HUDEP-2 (cell line): ENCODE data around the gene RETN.
A peak's percentile ranks its signal among the peaks of the same experiment; 100 is the strongest.

Source experiments
- DNase-seq, 76 experiments: peaks; one replicate each; lab custom pipeline; 2025; ENCODE audit not compliant: unreplicated experiment in 76 of 76; lab: John Stamatoyannopoulos, UW

The RETN gene, protein sequence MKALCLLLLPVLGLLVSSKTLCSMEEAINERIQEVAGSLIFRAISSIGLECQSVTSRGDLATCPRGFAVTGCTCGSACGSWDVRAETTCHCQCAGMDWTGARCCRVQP

DNA sequence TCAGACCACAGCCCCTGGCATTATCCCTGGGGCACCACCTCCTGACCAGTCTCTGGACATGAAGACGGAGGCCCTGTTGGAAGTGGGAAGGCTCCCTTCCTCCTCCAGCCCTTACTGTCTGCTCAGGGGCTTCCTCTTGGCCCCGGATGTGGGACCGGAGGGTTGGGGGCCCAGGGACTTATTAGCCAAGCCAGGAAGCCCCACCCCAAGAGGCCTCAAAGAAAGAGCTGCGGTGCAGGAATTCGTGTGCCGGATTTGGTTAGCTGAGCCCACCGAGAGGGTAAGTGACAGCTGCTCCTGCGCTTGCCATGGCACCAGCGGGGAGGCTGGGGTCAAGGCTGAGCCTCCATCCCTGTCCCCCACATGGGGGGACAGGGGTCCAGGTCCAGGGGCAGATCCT lies at the start of gene RETN:
TSS of gene RETN (plus strand) at position 208 of the 400 bp plus-strand sequence. CDS start 278 bp downstream, outside the sequence.
- DNase-seq = no peak

DNA sequence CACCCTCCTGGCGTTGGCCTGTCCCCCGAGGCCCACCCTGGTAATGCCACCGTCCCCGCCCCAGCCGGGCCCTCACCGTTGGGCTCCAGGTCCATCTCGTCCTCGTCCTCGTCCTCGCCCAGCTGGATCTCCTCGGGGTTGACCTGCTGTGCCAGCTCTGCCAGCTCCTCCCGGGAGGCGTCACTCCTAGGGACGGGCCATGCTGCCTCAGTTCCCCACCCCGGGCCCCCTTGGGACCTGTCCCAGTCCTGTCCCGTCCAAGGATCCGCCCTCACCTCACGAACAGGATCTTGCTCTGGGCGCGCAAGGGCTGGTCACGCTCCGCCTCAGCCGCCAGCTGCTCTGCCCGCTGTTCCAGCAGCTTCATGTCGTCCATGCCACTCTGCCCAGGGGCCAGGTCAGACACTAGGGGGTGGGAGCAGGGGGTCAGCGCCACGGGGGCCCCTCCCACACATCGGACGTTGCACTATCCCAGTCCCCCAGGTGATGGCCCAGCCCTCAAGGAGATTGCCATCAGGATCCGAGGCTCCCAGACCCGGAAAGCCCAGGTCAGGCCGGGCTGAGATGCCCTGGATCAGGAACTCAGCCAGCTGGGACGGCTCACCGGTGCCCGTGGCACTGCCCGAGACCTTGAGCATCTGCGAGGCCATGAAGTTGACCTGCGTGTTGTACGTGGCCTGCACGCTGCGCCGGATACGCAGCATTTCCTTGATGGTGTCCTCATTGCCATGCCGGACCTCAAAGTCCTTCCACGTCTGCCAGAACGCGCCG lies 49.0 kb upstream of the RETN start:
- DNase-seq = no peak

DNA sequence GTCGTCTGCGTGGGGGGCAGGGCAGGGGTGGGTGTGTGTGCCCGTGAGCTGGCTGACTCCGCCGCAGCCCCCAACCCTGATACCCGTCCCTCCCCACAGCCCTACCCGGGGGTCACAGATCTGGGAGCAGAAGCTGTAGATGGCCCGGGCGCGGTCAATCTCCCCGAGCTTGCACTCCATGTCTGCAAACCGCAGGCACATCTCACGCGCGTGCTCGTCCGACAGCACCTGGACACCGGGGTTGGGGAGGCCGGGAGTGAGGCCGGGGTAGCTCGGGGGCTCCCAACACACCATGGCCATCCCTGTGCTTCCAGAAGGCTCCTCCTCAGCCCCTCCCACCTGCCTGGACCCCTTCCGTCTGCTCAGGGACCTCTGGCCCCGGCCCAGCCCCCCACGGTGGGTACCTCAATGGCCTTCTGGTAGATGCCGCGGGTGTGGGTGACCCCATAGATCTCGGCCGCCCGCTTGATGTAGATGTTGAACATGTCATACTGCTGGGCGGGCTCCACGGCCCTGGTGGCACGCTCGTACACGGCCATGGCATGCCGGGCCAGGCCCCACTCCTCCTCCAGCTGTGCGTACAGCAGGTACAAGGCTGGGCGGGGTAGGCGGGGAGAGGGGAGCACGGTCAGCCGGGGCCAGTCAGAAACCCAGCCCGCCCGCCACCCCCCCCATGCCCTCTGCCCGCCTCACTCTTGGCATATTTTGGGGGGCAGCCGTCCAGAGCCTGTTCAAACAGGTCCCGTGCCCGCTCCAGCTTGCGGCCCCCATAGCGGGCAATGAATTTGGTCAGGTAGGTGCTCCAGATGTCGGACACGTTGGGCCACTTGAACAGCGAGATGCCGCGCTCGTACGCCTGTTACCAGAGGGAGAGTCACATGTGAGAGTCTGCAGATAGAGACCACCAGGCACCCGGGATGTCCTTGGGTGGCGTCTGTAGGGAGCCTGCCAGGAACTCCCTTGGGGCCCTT lies 48.1 kb upstream of the RETN start:
- no peak for DNase-seq

DNA sequence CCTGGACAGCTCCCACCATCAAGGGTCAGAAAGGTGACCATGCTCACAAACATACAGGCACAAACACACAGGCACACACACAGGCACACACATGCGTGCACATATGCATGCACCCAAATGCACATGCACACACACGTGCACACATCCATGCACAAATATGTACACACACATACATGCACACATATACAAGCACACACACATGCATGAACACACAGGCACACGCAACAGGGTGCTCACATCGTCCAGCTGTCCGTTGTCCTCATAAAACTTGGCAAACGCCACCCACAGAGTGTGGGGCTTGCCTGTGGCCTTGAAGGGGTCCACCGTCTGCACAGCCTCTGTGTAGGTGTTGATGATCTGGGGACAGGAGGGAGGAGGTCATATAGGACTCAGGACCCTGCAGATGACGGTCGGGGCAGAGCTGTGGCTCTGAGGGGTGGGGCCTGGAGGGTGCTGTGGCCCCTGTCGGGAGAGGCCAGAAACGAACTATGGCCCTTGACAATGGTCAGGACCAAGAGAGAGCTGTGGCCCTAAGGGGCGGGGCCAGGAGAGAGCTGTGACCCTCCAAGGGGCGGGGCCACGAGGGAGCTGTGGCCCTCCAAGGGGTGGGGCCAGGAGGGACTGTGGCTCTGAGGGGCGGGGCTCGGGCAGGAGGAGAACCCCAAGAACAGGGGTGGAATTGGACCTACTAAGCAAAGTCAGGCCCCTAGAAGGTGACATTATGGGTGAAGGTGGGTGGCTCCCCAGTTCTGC lies 45.7 kb upstream of the RETN start:
- DNase-seq = peak in 9 of 76 experiments; percentile 7 to 38 (median 19)

DNA sequence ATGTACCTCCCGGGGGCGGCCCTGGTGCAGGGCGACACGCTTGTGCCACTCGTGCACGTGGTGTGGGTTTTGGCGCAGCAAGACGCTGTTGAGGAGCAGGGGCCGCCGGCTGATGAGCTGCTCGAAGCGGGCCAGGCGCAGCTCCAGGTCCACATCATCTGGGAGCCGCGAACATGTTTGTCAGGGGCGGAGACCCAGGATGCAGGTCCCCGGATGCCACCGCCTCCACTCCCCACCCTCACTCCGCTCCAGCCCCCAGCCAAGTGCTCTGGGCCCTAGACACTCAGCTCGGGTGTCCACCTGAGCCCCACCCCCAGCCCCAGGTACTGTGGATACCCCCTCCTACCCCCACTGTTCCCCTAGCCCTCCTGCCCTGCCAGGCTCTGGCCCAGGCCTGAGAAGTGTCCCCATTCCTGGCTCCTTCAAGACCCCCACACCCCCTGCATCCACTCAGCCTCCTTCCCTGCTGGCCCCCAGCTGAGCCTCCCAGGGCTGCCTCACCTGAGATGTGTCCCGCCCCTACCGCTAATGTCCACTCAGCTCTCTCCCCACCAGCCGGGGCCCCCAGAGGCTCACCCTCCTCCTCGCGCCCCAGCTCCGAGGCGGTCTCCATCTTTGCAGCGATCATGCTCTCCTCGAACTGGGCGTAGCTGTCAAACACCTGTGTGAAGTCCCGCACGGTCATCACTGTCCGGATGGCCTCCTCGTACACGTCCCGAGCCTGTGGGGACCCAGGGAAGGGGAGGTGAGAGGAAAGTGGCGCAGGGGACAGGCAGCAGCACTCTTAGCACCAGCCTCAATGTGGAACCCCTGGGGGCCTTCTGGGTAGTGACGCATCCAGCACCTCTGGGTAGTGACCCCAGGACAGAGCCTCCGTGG lies 44.9 kb upstream of the RETN start:
- DNase-seq = no peak

DNA sequence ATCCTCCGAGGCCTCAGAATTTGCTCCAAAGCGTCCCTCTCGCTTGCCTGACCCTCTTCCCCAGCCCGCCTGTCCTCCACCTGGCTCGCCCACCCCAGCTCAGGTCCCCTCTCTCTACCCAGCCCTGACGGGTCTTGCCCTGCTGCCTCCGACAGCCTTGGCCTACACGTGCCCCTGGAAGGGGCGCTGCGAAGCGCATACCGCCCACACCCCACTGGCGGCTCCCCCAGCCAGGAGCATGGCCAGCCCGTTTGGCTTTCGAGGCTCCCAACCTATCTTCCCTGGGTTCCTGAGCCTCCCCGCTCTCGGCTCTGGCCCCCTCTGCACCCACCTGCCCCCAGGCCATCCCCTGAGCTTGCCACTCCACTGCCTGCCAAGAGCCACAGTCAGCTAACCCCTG lies 44.0 kb upstream of the RETN start:
- DNase-seq = no peak

DNA sequence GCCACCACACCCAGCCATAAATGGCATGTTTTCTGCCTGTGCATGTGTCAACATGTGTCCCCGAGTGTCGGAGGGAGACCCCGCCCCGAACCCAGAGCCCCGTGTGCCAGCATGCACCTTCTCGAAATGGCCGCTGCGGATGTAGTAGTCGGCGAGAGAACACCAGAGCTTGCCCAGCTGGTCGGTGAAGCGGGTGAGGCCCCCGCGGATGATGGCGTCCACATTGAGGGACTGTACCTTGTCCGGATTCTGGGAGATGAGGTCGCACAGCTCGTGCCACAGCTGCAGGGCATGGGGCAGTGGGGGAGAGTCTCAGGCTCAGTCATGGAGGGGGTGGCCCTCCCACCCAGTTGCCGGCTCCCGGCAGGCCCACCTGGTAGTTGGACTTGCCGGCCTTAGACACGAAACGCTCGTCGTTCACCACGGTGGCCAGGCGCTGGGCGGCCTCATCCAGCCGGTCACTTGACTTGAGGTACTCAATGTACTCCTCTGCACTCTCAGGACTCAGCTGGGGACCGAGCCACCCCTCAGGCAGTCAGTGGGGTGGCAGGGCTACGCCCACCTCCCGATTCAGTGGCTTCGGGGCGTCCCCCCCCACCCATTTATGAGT lies 43.0 kb upstream of the RETN start:
- no peak for DNase-seq

DNA sequence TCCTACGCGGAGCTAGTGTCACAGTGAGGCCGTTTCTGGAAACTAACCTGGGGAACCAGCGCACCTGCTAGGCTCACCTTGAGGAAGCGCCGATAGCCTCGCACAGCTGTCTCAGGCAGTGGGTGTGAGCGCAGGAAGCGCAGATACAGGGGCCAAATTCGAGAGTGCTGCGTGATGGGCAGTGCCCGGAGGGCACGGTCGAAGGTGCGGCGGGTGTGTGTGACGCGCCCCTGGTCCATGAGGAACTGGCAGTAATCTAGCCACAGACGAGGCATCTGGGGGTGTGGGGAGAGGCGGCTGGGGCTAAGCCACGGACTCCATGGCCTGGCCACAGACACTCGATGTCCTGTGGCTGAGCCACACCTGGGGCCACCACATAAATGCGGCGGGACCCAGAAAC lies 41.7 kb upstream of the RETN start:
- DNase-seq = no peak

DNA sequence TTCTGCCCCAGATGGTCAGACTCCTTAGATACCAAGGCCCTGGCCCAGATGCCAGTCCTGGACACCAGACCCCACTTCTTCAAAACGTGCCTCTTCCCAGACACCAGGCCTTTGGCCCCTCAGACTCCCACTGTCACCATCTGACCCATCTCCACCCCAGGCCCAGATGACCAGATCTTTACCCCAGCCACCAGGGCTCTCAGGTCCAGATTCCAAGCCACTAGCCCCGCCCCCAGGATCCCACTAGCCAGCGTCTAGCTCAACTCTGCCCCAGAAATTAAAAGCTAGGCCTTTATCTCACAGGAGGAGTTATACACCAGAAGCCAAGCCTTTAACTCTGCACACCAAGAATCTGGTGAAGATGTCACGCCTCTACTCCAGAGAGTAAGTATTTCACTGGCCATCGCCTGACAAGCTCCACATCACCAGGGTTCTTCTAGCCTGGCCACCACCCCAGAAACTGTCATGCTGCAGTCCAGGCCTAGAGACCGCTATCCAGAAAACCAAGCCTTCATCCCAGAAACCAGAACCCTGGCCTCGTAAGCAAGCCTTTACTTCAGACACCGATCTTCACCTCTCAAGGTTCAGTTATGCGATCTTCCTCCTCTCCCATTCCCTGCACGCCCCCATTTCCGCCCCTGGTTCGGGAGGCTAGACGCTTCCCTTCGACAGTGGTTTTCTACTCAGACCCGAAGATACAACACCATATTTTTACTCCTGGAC lies 40.1 kb upstream of the RETN start:
- no peak for DNase-seq

DNA sequence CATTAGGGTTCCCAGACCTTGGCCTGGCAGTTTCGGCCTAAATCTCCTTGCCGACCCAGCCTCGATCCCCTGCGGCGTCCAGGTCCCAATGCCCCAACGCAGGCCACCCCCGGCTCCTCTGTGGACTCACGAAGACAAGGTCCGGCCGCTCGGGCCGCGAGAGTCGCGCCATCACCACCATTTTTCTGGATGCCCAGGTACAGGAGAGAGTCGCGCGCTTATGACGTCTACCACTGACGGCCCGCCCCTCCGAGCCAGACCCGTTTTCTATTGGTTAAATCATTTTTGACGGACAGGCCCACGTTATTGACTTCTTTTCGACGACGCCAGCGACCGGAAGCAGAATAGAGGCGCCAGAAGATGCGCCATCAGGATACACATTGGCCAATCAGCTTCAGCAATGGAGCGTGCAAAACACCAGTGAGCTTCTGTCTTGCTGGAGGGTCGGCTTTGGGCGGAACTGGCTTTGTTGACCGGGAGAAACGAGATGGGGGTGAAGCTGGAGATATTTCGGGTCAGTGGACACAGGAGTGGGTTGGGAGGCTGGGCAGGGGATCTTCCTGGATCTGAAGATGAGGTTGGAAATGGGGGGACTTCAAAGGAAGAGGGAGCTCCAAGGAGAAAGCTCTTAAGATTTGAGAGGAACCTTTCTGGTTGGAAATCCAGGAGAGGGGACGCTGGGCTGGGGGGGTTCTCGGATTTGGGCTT lies 39.3 kb upstream of the RETN start, which contains the start of the genes PET100 and XAB2:
TSS of gene PET100 (plus strand) at position 447 of the 708 bp plus-strand sequence. CDS start at position 488, 41 bp downstream.
TSS of gene XAB2 (minus strand) at position 199 of the 708 bp plus-strand sequence. CDS start at position 181, 18 bp downstream.
- peak; percentile 77 to 100 (median 98) for DNase-seq

DNA sequence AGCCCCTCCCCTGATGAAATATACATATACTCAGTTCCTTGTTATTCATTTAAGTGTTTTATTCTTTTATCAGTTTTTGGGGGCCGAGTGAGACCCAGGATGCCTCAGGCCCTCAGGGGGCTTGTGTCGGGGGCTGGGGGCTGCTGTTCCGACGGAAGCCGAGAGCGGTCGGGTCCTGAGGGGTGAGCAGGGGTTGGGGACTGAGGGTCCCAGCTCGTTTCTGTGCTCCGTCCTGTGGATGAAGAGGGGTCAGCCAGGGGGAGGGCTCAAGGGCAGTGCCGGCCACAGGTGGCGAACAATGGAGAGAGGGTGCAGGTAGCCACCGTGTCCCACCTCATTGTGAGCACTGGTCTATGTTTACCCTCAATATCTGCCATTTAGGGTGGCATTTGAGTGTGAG lies 37.3 kb upstream of the RETN start:
- DNase-seq = no peak

DNA sequence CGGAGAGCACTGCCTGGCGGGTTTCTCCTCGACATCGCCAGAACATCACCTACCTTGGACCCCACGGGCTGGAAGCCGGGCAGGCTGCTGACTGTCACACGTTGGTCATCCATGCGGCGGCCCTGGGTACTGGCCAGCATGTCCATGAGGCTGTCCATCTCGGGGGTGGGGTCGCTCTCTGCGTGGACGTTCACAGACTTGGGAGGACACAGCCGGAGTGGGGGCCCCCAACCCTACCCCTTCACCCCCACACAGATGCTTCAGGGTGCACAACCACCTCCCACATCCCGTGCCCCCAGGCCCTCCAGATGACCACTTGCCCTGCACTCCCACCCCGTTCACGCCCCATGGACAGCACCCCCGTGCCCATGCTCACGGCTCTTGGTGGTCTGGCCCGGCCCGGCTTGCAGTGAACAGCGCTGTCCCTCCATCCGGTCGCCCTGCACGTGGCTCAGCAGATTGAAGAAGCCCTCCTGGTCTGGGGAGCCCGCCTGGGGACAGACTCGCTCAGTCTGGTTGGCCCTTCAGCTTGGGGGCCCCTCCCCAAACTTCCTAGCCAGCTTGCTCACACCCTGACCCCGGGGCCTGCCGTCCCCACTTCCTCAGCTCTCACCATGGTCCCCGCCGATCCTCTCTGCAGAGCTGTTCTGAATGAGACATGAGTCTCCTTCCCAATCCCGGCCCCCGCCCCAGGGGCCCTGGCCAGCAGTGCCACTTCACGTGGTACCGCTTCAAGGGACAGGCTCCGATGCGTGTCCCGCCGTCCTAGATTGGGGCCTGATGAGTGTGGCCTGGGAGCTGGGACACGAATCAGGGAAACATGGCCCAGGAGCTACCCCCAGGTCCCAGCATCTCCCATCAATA lies 36.3 kb upstream of the RETN start:
- no peak for DNase-seq

DNA sequence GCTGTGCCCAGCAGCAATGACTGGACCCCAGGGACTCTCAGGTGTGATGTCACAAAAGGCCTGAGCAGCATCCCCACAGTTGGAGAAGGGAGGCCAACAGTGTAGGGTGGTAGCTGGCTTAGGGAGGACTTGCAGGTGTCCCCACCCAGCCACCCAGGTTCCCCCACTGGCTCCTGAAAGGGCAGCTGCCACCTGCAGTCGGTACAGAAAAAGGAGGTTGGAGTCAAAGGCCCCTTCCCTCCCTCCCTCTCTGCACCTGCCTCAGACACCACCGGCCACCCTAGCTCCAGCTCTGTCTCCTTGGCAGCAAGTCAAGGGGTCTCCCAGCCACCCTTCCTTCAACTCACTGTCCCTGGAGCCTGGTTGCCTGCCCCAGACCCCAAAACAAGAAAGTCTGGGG lies 35.2 kb upstream of the RETN start, which contains the start of gene PCP2:
TSS of gene PCP2 (minus strand) at position 22 of the 400 bp plus-strand sequence. CDS start 262 bp downstream, outside the sequence.
- no peak for DNase-seq

DNA sequence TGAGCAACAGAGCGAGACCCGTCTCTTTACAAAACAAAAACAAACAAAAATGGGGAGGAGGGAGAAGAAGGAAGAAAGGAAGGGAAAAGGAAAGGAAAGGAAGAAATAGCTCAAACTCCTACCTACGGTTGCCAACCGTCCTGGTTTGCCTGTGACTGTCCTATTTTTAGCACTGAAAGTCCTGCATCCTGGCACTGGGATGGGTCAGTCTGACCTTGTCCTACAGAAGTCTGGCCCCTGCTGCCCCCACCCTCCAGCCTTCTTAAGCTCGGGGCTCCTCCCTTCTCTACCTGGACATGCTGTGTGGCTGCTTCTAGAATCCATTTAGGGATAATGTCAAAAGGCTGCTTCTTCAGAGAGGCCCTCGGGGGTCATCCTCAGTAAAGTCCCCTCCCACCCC lies 33.2 kb upstream of the RETN start:
- no peak for DNase-seq

DNA sequence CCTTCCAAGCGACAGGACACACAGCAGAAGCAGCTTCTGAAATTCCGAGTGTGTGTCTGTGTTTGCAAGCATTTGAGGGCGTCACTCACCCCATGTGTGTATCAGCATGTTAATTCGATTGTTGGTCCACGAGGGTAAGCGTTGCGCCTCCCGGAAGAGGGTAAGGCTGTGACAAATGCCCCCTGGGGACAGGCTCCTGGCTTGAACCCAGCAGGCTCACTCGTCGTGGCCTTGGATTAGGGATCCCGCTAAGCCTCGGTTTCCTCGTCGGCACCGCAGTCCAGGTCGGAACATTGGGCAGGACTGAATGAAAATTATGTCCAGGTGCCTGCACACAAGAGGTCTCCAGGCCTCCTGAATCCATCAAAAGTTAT lies 32.5 kb upstream of the RETN start:
- no peak for DNase-seq

DNA sequence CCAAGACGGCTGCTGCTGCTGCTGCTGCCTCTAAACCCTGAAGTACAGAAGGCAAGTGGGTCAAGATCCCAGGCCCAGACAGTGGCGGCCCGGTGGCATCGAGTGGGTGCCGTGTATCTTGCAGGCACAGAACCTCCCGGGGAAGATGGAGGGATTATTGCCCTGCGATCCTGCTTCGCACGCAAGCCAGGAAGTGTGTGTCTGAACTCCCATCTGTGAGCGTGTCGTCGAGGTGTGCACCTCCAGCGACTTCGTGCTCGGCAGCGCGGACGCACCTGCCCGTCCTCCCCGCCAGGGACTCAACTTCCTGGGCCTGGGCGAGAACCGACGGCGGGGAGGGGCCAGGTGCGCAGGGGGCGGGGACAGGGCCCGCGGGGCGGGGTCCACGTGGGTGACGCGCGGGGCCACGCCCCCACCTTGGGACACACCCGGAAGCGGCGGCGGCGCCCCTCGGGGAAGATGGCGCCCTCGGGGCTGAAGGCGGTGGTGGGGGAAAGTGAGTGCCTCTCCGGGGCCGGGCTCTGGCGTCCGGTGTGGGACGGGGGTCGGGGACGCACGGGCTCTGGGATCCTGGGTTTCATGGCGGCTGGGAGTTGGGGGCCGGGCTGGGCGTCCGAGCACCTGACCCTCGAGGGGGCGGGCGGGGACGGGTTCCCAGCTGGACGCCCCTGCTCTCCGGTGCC lies 32.0 kb upstream of the RETN start, which contains the start of gene STXBP2:
TSS of gene STXBP2 (plus strand) at position 420 of the 683 bp plus-strand sequence. CDS start at position 460, 40 bp downstream.
- DNase-seq = peak in 71 of 76 experiments; percentile 21 to 89 (median 75)
